Heart left ventricle (tissue), 16 donors: ENCODE data around the gene MAST4. TPM values are rescaled to one million over a fixed set of nuclear protein-coding genes. Genes with fewer than 3 reads are reported as not detected.

Source experiments
- ATAC-seq, 4 donors: fragments of 200-7000 bp; cut with Tn5 transposase; one replicate each; pipeline ENCODE4 v1.9.1; 2020 to 2022; ENCODE audit warnings: moderate library complexity in 4 of 4, mild to moderate bottlenecking in 3 of 4, moderate number of reproducible peaks in 1 of 4
- DNase-seq, 5 donors: peaks; one replicate each; pipeline ENCODE4 v3.0.0-alpha.2; 2020
- H3K27ac ChIP-seq, 12 donors: fragments of 200-600 bp; sonication (generic) in 4 of 12; one replicate each; pipeline versions ENCODE4 v1.5.0 to v1.8.0; 2016 to 2022; ENCODE audit warnings: mild to moderate bottlenecking in 2 of 12
- H3K27me3 ChIP-seq, 9 donors: fragments of 200-600 bp; sonication (generic) in 2 of 9; one replicate each; pipeline versions ENCODE4 v1.5.1 to v1.8.0; 2016 to 2022; ENCODE audit warnings: mild to moderate bottlenecking in 3 of 9
- H3K36me3 ChIP-seq, 9 donors: fragments of 200-600 bp; sonication (generic) in 2 of 9; one replicate each; pipeline versions ENCODE4 v1.5.0 to v1.8.0; 2018 to 2022; ENCODE audit warnings: mild to moderate bottlenecking in 2 of 9
- H3K4me1 ChIP-seq, 12 donors: fragments of 200-600 bp; sonication (generic) in 4 of 12; one replicate each; pipeline versions ENCODE4 v1.5.0 to v1.8.0; 2016 to 2022; ENCODE audit warnings: mild to moderate bottlenecking in 3 of 12
- H3K4me3 ChIP-seq, 12 donors: fragments of 200-600 bp; sonication (generic) in 4 of 12; one replicate each; pipeline versions ENCODE4 v1.5.0 to v1.8.0; 2017 to 2022; ENCODE audit warnings: mild to moderate bottlenecking in 9 of 12, moderate library complexity in 4 of 12
- H3K9me3 ChIP-seq, 12 donors: fragments of 200-600 bp; sonication (generic) in 4 of 12; one replicate each; pipeline versions ENCODE4 v1.5.0 to v1.8.0; 2016 to 2022; ENCODE audit warnings: mild to moderate bottlenecking in 1 of 12
- CTCF ChIP-seq, 12 donors: fragments of 200-600 bp; sonication (generic) in 4 of 12; IDR thresholded peaks; one replicate each; pipeline versions ENCODE4 v1.5.0 to v1.8.0; 2018 to 2022; ENCODE audit warnings: antibody characterized with exemption in 12 of 12, mild to moderate bottlenecking in 5 of 12
- POLR2A ChIP-seq, 2 donors: fragments of 450-650 bp; IDR thresholded peaks; one replicate each; pipeline ENCODE4 v1.6.1; 2017; ENCODE audit warnings: antibody characterized with exemption in 2 of 2, mild to moderate bottlenecking in 2 of 2, moderate library complexity in 2 of 2
- WGBS, 4 donors: extraction: QIAGEN DNeasy Blood & Tissue Kit in 2 of 4; methylation state at CpG; one replicate each; pipeline versions ENCODE4 v1.1.5 to v1.1.7; 2013 to 2018; 5-methylcytosine and 5-hydroxymethylcytosine counted together
- intact Hi-C, 10 donors: fragments of 100-400 bp; cut with DNase I; formaldehyde crosslinking; loops; one replicate each; pipeline versions ENCODE4 v1.11.1 to v1.14.2; 2022
- polyA plus RNA-seq, 2 donors: library from polyadenylated mRNA; stranded (reverse); fragments of 200-250 nt; gene quantifications; one replicate each; pipeline ENCODE4 v1.2.3, GENCODE V29; 2013
- total RNA-seq, 9 donors: library from RNA; depleted of rRNA in 2 of 9; stranded (reverse); fragments of >200 nt in 2 of 9; fragmentation: NEBNext Ultra II Directional in 3 of 9; extraction: Animal tissue kit (Norgen Biotek cat#: 25700) in 3 of 9; gene quantifications; one replicate each; pipeline versions ENCODE4 v1.1.0 to v1.2.4, GENCODE V29; 2016 to 2023
- donor health status: ischemic (EF 13 %, LVEDD 7.1; RV severe dilation, severe dysfunction).
- donor health status: healthy with polysubstance abuse.
- donor health status: DM: no; HTN: yes; CAD: no.
- donor health status: DM: no; HTN: no; CAD: no.
- donor health status: ischemic (EF 25% LVEDD 6.9; RV normal size, moderate dysfunction).
- donor health status: ischemic (EF 25% LVEDD 5.7; RV mildly dilated, moderate dysfunction).
- donor health status: healthy.
- donor health status: DM: yes; HTN: yes; CAD: no.
- donor health status: ischemic (EF 35%, LVEDD 5.7; RV mildly dilated, moderate dysfunction).
- donor health status: nonischemic (EF 11% LVEDD 7.7; RV severe dilation, severe dysfunction).
- donor health status: DM: yes; HTN: yes; CAD: no.
- donor health status: PGD.
- donor health status: ischemic (EF 29% LVEDD 5.4; RV normal size, mild dysfunction).
- donor health status: nonischemic (EF 23%, LVEDD 6.1; RV moderate dilation, normal function).

MAST4 gene
- total and polyA plus RNA-seq, 11 donors, result 26.8 to 96.2 (median 68.1) TPM

GRCh38 chr5:66789434-66789833 is 193.2 kb downstream of the MAST4 start:
- TF ChIP-seq POLR2A (IDR thresholded peaks at IDR 0.05) (no peak), CTCF (IDR thresholded peaks at IDR 0.05) (no peak)
- 92 to 98% (median 95%) methylated on average over 3 of the region's 3 CpGs for WGBS, 4 donors
- H3K4me3 ChIP-seq, result no peak overlapping the region
- peaks cover 0 to 18% (median 0%) of the 10 kb centered on the region in 12 donors for H3K4me1 ChIP-seq
- H3K9me3 ChIP-seq, result no peaks in the 10 kb centered on the region
- H3K36me3 ChIP-seq, result peaks cover 0 to 6% (median 0%) of the 10 kb centered on the region in 9 donors
- no peaks in the 10 kb centered on the region for H3K27me3 ChIP-seq
- ATAC-seq, result no peak
- no peak for DNase-seq
- intact Hi-C loops, result no loop called here
- H3K27ac ChIP-seq, result no peak overlapping the region

DNA sequence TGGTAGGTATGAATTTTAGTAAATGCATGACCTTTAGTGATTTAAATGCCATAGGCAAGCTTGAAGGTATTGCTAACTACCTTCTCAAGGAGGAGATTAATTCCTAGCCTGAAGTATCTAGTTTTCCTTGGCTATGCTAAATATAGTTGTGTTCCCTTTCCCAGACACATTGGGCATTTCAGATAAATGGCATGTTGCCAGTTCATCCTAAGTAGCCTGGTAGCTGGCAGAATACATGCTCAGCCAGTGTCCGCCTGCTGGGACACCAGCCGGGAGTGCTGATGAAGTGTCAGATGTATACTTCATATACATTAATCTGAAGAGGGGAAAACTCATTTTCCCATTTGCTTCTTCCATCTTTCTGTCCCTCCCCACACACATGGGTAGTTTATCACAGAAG is 196.9 kb downstream of the MAST4 start:
- DNase-seq (no peak), ATAC-seq (peak; percentile 52 to 64 (median 56))
- TF ChIP-seq CTCF (IDR thresholded peaks at IDR 0.05), result no peak
- TF ChIP-seq POLR2A (IDR thresholded peaks at IDR 0.05), result no peak
- H3K4me3 ChIP-seq, result no peak overlapping the region
- H3K9me3 ChIP-seq, result no peaks in the 10 kb centered on the region
- WGBS, 4 donors, result 53 to 68% (median 57%) methylated on average over 2 of the region's 2 CpGs
- no peak overlapping the region for H3K27ac ChIP-seq
- peaks cover 0 to 18% (median 0%) of the 10 kb centered on the region in 12 donors for H3K4me1 ChIP-seq
- H3K27me3 ChIP-seq, result no peaks in the 10 kb centered on the region
- intact Hi-C loops, result no loop called here
- peaks cover 0 to 6% (median 0%) of the 10 kb centered on the region in 9 donors for H3K36me3 ChIP-seq

DNA sequence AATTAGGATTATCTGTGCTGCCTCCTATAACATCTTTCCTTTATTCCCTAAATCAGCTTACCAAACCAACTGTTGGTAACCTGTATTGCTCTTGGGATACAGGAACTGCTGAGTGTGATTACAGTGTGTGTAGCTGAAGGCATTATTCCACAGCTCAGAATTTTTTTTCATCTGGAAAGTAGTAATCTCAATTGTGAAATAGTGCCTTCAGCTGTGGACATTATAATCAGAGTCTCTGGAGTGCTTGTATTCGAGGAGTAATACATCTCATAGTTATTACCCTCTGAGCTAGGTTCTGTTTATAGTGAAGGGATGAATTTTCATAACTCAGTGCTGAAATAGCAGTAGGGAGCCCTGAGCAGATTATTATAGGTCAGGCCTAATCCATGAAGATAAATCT is 199.5 kb downstream of the MAST4 start:
- intact Hi-C loops, result no loop called here
- TF ChIP-seq CTCF (IDR thresholded peaks at IDR 0.05) (no peak), POLR2A (IDR thresholded peaks at IDR 0.05) (no peak)
- ATAC-seq, result no peak

GRCh38 chr5:66796305-66797292 is 200.4 kb downstream of the MAST4 start:
- ATAC-seq (peak in 3 of 4 donors; percentile 50 to 65 (median 57)), DNase-seq (no peak)
- 71 to 80% (median 73%) methylated on average over 9 of the region's 9 CpGs for WGBS, 4 donors
- H3K4me3 ChIP-seq, result no peak overlapping the region
- peaks cover 0 to 18% (median 0%) of the 10 kb centered on the region in 12 donors for H3K4me1 ChIP-seq
- no peaks in the 10 kb centered on the region for H3K36me3 ChIP-seq
- intact Hi-C loops, result no loop called here
- TF ChIP-seq POLR2A (IDR thresholded peaks at IDR 0.05) (no peak), CTCF (IDR thresholded peaks at IDR 0.05) (peak in 6 of 12 donors; percentile 12 to 42 (median 30))
- no peaks in the 10 kb centered on the region for H3K9me3 ChIP-seq
- no peak overlapping the region for H3K27ac ChIP-seq
- no peaks in the 10 kb centered on the region for H3K27me3 ChIP-seq

More for the DNA sequence above, 199.5 kb downstream of the MAST4 start:
- H3K9me3 ChIP-seq, result no peaks in the 10 kb centered on the region
- 37 to 53% (median 44%) methylated on average over 1 of the region's 1 CpG for WGBS, 4 donors
- no peak for DNase-seq
- H3K27ac ChIP-seq, result no peak overlapping the region
- peaks cover 0 to 18% (median 0%) of the 10 kb centered on the region in 12 donors for H3K4me1 ChIP-seq
- no peaks in the 10 kb centered on the region for H3K27me3 ChIP-seq
- no peak overlapping the region for H3K4me3 ChIP-seq
- no peaks in the 10 kb centered on the region for H3K36me3 ChIP-seq
